Stimulated activated CD4-positive, alpha-beta T cell treated with anti-CD3 and anti-CD28 coated beads, Interleukin-1b, Interleukin-23, amount 100 ng/mL, for 4 hours (primary cell): Measurements from ENCODE around the gene RPL27.

ENCODE experiments used
- DNase-seq, 2 donors: peaks; one replicate each; pipeline ENCODE4 v3.0.0-alpha.2; 2020; ENCODE audit warnings: low read depth in 2 of 2

Gene RPL27

GRCh38 chr17:43051969-43052368 lies 53.8 kb downstream of the RPL27 start:
- no peak for DNase-seq
